ENCODE measurements around the gene FAM124A. TPM values are rescaled to one million over a fixed set of nuclear protein-coding genes. Genes with fewer than 3 reads are reported as not detected.

FAM124A gene
- total and polyA plus RNA-seq, 12 donors, result 2.1 to 14.0 (median 7.0) TPM

DNA sequence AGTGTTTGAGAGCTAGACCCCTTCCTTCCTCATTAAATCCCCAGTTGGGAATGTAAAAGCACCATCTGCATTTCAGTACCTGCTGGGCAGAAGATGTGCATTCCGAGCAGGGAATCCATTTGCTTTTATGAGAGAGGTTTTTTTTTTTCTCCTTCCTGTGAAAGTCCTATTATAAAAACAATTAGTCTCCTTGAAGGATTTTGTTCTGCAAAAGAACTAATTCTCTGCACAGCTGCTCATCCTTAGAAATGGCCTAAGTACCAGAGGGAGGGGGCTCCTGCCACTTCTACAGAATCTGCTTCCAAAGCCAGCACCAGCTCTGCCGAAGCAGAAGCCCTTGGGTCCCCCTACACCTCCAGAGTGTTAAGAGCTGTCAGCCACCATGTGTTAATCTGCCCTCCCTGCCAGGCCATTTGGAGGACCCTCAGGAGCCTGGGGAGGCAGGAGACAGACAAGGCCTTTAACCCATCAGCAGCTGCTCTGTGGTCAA lies 80.9 kb downstream of the FAM124A start:
- Histone ChIP-seq H3K27ac (no peak overlapping the region), H3K27me3 (no peaks in the 10 kb centered on the region), H3K4me1 (no peaks in the 10 kb centered on the region), H3K36me3 (no peaks in the 10 kb centered on the region), H3K9me3 (no peaks in the 10 kb centered on the region), H3K4me3 (no peak overlapping the region)
- DNase-seq, result no peak
- ATAC-seq, result no peak
- intact Hi-C loops (cut with DNase I), result no loop called here
- TF ChIP-seq, protein P1, sequence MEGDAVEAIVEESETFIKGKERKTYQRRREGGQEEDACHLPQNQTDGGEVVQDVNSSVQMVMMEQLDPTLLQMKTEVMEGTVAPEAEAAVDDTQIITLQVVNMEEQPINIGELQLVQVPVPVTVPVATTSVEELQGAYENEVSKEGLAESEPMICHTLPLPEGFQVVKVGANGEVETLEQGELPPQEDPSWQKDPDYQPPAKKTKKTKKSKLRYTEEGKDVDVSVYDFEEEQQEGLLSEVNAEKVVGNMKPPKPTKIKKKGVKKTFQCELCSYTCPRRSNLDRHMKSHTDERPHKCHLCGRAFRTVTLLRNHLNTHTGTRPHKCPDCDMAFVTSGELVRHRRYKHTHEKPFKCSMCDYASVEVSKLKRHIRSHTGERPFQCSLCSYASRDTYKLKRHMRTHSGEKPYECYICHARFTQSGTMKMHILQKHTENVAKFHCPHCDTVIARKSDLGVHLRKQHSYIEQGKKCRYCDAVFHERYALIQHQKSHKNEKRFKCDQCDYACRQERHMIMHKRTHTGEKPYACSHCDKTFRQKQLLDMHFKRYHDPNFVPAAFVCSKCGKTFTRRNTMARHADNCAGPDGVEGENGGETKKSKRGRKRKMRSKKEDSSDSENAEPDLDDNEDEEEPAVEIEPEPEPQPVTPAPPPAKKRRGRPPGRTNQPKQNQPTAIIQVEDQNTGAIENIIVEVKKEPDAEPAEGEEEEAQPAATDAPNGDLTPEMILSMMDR (IDR thresholded peaks at IDR 0.05), result no peak
- WGBS, 2 donors, result 64 to 77% methylated on average over 2 of the region's 2 CpGs

DNA sequence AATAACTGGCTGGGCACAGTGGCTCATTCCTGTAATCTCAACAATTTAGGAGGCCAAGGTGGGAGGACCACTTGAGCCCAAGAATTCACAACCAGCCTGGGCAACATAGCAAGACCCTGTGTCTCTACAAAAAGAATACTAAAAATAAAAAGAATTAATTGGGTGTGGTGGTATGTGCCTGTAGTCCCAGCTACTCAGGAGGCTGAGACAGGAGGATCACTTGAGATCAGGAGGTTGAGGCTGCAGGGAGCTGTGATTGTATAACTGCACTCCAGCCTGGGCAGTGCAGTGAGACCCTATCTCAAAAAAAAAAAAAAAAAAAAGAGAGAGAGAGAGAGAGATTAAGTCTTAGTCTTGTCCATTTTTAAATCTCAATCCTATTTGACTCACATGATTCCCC lies 81.7 kb downstream of the FAM124A start:
- Histone ChIP-seq H3K36me3 (no peaks in the 10 kb centered on the region), H3K4me1 (no peaks in the 10 kb centered on the region), H3K9me3 (no peaks in the 10 kb centered on the region), H3K27me3 (no peaks in the 10 kb centered on the region), H3K4me3 (no peak overlapping the region), H3K27ac (no peak overlapping the region)
- ATAC-seq (no peak), DNase-seq (no peak)
- intact Hi-C loops (cut with DNase I), result no loop called here
- TF ChIP-seq, protein P1 (IDR thresholded peaks at IDR 0.05), result no peak

DNA sequence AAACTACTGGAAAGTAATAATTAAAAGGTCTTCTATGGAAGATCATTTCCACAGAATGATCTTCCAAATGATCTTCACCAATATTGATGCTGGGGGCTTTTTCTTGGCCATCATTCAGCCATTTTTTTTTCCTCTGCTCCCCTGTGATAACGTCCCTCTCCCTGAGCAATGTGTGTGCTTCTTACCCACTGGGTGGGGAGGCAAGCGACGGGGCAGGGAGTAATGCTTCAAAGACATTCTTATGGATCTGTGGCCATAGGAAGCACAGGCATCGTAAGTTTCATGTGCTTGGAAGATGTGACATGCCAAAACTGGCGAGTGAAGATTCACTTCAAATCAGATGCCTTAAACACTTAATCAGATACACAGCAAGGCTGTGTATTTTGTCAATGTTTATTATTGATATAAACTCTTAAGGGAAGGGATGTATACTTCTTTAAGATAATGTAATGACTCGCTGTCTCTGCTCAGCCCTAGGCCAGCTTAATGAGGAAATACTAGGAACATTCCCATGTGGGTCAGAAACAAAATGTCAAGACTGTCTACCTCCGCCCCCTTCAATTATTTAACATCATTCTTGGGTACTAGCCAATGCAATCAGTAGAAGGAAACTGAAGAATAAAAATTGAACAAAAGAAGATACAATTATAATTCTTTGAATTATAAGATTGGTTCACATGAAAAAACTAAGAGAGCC lies 83.2 kb downstream of the FAM124A start:
- H3K27ac ChIP-seq, result no peak overlapping the region
- no peak overlapping the region for H3K4me3 ChIP-seq
- H3K36me3 ChIP-seq, result no peaks in the 10 kb centered on the region
- TF ChIP-seq, protein P1 (IDR thresholded peaks at IDR 0.05), result no peak
- no peak for DNase-seq
- intact Hi-C loops (cut with DNase I), result no loop called here
- ATAC-seq, result no peak
- no peaks in the 10 kb centered on the region for H3K4me1 ChIP-seq
- WGBS, 2 donors, result 71 to 73% methylated on average over 7 of the region's 7 CpGs
- H3K27me3 ChIP-seq, result no peaks in the 10 kb centered on the region
- no peaks in the 10 kb centered on the region for H3K9me3 ChIP-seq

DNA sequence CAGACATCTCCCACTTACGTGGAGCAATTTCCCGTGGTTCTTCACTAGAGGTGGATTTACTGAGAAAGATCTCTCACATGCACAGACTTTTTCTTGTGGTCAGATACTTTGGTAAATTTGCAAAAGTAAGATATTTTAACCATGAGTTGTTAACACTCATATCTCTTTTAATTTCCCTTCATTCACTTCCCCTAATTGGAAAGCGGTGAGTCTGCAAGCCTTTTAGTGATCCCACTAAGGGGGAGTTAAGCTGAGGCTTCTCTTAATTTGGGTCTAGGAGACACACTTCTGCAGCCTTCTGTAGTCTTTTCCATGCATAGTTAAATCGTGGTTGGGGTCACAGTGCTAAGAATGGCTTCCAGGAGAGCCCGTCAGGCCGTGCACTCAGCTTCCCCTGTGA lies 86.6 kb downstream of the FAM124A start:
- WGBS, 2 donors, result 72 to 80% methylated on average over 6 of the region's 6 CpGs
- H3K4me3 ChIP-seq, result no peak overlapping the region
- H3K27me3 ChIP-seq, result no peaks in the 10 kb centered on the region
- H3K4me1 ChIP-seq, result no peaks in the 10 kb centered on the region
- intact Hi-C loops (cut with DNase I), result no loop called here
- H3K9me3 ChIP-seq, result no peaks in the 10 kb centered on the region
- DNase-seq (no peak), ATAC-seq (no peak)
- no peaks in the 10 kb centered on the region for H3K36me3 ChIP-seq
- no peak overlapping the region for H3K27ac ChIP-seq
- TF ChIP-seq, protein P1 (IDR thresholded peaks at IDR 0.05), result no peak

All from heart right ventricle (tissue), 16 donors.